IMR-90 (cell line): ENCODE results near the gene ACHE.

ENCODE experiments used
- CEBPB ChIP-seq: IDR thresholded peaks from 2 replicates; pipeline ENCODE4 v1.6.1; 2012; ENCODE audit warnings: low read depth, low read length, improper control_type of control experiment
- CTCF ChIP-seq: conservative IDR thresholded peaks from 2 replicates; pipeline ENCODE4 v1.5.1; 2012; ENCODE audit warnings: mild to moderate bottlenecking, low read depth, low read length, improper control_type of control experiment
- FOS ChIP-seq: fragments of 150-350 bp; IDR thresholded peaks from 2 replicates; pipeline ENCODE4 v1.6.1; 2016; ENCODE audit warnings: low read depth, low read length
- NFE2L2 ChIP-seq: fragments of 150-350 bp; IDR thresholded peaks from 2 replicates; pipeline ENCODE4 v1.6.1; 2016; ENCODE audit warnings: low read depth, mild to moderate bottlenecking, low read length
- POLR2A ChIP-seq: IDR thresholded peaks from 2 replicates; pipeline ENCODE4 v1.6.1; 2012; ENCODE audit warnings: mild to moderate bottlenecking, low read depth, low read length
- RAD21 ChIP-seq: IDR thresholded peaks from 2 replicates; pipeline ENCODE4 v1.6.1; 2012; ENCODE audit warnings: low read length, improper control_type of control experiment
- RFX5 ChIP-seq: IDR thresholded peaks from 2 replicates; pipeline ENCODE4 v1.8.0; 2012; ENCODE audit warnings: low read depth, mild to moderate bottlenecking, low read length, moderate library complexity
- USF2 ChIP-seq: fragments of 150-350 bp; IDR thresholded peaks from 2 replicates; pipeline ENCODE4 v1.6.1; 2017; ENCODE audit warnings: mild to moderate bottlenecking, antibody characterized with exemption, low read length, low read depth

GRCh38 chr7:100879685-100880261 lies 15.9 kb downstream of the ACHE start:
- TF ChIP-seq CTCF (no peak), POLR2A (no peak), RAD21 (no peak), NFE2L2 (no peak), RFX5 (no peak), FOS (no peak), CEBPB (no peak), USF2 (no peak)
